GM21717 (cell line): ENCODE results near the gene PRR33.

ENCODE experiments used
- ATAC-seq: cut with Tn5 transposase; IDR thresholded peaks from one replicate; pipeline ENCODE4 v1.9.1; 2021; ENCODE audit warnings: mild to moderate bottlenecking, moderate library complexity; ENCODE audit not compliant: unreplicated experiment

The PRR33 gene

DNA sequence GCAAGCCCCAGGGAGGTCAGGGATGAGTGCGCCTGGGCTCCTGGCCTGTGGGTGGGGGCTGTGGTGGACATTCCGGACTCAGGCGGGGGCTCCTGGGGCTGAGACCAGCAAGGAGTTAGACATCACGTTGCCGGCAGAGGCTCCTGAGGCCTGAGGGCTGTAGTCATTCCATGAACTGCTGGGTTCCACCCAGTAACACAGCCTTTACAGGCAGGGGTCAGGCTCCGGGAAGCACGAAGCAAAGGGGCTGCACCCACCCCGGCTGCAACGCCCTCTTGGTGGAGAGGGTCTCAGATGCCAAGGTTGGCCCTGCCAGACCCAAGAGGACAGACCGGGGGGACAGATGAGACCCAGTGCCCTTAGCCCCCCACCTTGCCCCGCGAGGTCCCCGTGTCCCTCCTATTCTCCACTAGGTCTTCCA lies 36.8 kb upstream of the PRR33 start:
- ATAC-seq = no peak

DNA sequence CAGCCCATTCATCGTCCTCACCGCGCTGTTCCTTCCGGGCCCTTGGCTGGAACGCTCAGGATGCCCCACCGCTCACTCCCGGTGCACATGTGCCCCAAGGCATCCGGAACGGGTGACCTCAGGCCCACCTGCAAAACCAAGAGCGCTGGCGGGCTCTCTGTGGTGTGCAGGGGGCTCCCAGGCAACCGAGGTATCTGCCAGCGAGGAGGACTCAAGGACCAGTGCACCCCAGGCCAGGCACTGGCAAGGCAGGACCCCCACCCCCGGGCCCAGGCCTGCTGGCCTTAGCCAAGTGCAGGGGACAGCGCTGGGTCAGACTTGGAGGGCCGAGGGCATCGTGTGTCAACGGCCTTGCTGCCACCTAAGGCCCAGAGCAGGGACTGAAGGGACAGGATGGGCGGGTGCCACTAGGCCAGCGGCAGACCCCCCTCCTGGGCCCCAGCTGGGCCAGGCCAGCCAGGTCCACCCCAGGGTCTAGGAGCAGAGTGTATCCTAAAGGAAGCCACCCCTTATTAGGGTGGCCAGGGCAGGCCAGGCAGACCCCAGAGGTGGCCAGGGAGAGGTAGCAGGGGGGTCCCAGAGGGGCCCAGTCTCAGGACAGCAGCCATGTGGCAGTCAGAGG lies 36.3 kb upstream of the PRR33 start:
- ATAC-seq = no peak

DNA sequence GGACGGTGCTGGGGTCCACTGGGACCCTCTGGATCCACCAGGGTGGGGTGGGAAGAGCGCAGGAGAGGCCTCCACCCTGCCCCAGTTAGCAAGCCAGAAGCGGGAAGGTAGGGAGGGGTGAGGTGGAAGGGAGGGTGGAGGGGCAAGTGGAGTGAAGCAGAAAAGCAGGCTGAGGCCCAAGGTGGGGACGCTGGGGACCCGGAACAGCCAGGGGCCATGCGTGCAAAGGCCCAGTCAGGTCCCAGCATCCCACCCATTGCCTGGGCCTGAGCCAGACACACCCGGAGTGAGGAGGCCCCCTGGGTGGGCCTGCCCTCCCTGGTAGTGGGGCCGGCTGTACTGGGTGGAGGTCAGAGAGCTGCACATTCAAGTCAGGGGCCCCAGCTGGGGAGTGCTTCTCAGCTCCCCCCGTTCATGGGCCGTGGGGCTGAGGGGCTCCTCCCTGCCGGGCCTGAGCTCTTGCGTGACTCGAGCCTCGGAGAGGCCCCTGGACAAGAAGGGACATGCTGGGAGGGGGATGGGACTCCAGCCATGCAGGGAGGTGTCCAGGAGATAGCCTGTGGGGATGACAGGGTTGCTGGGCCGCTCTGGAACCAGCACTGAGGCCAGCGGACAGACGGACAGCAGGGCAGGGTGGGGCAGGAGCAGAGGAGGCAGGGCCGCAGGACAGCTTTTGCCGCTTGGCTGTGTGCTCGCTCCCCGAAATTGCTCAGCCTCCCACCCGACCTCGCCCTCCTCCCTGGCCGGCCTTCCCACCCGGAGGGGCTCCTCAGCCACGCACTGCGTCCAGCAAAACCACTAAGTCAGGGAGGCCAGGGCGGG lies 35.5 kb upstream of the PRR33 start:
- no peak for ATAC-seq

DNA sequence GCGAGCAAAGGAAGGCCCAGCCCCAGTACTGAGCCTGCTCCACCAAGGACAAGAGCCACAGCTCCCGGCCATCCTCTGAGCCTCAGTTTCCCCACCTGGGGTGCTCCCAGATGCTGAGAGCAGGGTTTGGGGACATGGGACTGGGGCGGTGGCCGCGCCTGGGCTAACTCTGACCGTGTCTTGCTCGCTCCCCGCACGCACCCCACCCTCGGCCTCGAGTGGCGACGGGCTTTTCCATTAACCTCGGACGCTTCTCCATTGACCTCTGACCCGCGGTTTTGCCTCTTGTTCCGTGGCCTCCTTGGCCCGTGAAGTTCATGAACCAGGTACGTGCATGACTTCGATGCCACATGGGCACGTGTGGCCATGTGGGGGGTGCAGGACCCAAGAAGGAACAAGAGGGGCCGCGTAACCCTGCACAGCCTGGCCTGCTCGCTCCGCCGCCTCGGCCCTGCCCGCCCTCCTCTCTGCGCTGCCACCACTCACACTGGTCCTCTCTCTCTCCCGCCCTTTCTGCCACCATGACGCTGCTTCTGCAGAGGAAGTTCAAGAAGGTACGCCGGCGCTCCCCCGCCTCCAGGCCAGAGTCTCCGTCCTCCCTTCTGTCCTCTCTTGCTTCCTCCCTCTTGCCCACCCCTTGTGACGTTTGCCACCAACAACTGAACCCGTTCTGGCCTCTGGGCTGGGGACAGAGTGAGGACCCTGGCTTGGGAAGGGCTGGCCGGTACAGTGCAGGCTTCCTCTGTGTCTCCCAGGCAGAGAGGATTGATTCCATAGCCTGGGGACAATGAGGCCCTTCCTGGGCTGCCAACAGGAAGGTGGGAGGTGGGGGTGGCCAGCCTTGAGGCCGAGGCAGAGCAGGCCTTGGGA lies 34.7 kb upstream of the PRR33 start:
- ATAC-seq = no peak

DNA sequence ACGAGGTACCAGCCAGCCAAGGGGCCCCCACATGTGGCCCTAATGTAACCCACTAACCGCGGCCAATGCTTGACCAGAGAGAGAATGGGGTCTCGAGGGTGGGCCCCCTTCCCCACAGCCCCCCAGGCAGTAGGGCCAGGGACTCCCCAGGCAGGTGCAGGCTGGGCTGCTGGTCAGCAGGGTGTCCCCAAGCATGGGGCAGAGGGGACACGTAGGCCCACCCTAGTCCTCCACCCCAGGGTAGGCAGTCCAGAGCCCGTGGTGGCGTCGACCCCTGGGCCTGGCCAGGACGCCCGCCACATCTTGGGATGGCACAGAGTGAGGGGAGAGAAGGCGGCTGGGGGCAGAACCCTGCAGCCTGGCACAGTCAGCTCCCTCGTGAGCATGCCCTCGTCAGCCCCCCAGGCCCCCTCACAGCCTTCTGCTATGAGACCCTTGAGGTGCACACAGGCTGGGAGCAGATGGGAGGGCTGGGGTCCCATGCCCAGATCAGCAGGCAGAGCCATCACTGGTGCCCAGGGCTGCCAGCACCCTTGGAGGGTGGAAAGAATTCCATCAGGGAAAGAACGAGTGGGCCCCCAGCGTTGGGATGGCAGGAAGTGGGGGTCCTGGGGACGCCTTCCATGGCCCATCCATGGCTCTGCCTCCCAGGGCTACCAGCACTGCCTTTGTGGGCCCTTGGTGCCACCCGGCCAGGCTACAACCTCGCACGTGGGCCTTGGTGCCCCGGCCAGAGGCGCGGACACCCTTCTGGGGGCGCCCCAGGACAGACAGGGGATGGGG lies 33.9 kb upstream of the PRR33 start:
- ATAC-seq = no peak

DNA sequence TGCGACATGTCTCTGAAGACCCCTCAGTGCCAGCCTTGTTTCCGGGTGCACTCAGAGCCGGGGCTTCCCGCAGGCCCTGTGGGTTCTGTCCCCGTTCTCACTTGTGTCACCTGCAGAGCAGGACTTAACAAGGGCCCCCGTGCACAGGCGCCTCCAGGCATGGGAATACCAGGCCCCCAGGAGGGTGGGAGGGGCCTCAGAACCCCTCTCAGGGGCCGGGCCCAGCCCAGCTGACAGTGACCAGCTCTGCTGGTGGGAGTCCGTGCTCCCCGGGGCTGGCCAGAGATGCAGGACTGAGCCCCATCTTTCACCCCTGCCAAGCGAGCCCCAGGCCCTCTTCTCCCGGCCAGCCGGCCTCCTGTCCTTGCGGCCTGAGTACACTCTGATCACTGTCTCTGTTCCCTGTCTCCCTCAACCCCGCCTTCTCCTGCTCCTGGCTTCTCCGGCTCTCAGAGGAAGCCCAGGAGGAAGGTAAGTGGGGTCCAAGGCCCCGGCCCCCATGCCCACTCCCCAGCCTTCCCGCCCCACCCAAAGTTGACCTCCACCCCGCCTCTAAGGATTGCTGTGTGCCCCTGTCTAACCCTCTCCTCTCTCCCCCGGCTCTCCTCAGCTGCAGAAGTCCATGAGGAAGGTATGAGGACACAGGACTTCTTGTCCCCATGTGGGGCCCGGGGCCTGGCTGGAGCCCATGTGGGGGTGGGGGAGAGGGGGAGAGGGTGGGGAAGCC lies 33.1 kb upstream of the PRR33 start:
- no peak for ATAC-seq

DNA sequence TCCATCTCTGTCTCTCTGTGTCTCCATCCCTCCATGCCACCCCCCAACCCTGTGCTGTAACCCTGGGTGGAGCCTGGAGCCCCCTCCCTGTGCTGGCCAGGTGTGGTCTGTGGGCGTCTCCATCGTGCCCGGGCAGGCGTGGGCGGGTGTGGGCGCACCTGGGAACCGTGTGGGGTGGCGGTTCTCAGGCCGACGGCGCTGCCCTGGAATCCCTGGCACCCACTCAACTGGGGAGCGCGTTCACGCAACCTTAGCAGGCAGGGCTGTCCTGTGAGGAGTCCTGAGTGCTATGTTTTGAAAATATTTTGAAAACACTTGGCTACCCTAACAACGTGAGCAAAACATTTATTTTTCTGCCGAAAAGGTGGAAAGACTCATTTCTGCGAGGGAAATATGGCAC lies 32.5 kb upstream of the PRR33 start:
- ATAC-seq = no peak

DNA sequence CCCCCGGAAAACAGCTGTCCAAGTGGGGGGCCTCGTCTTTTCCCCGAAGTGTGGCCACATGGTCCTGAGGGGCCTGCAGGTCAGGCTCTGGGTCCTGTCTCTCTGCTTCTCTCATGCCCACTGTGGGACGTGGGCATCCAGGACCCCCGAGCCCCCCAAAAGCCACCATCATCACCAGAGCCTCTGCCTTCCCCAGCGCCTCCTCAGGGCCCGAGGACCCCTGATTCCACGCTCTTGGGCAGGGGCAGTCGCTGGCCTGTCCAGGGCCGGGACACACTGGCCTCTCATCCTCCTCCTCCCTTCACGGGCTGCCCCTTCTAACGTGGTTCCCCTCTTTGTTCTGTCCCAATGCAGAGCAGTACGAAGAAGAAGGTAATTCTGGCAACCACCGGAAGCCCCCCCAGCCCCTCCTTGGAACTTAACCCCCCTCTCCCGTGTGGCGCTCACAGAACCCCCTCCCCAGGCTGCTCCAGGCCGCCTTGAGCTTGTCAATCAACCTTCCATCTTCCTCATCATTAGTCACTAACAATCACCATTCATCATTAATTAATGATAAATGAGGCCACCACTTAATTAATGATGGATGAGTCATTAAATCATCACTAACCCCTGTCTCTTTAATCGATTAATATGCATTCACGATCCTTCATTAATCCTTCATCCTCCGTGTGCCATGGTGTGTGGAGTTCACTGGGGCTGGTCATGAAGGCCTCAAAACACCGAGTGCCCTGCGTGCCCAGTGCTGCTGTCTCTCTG lies 31.7 kb upstream of the PRR33 start:
- no peak for ATAC-seq

DNA sequence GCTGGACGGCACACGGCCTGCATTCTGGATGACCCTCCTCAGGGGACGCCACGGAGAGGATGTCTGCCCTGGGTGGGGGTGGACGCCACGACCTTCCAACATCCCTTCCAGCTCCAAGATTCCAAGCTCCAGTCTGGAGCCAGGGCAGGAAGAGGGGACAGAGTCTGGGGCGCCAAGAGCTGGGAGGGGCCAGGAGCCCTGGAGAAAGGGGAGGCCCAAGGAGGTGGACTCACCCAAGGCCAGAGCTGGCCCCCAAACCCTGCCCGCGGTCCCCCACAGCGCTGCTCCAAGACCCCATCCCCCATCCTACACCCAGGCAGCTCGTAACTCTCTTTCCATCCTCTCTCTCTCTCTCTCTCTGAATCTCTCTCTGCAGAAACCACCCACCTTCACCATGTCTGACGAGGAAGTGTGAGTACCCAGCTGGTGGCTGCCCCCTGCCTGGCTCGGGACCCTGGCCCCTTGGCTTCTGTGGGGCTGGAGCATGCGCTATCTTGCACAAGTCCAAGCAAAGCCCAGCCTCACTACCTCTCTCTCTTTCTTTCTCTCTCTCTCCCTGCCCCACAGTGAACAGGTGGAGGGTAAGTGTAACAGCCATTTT lies 30.9 kb upstream of the PRR33 start:
- no peak for ATAC-seq

DNA sequence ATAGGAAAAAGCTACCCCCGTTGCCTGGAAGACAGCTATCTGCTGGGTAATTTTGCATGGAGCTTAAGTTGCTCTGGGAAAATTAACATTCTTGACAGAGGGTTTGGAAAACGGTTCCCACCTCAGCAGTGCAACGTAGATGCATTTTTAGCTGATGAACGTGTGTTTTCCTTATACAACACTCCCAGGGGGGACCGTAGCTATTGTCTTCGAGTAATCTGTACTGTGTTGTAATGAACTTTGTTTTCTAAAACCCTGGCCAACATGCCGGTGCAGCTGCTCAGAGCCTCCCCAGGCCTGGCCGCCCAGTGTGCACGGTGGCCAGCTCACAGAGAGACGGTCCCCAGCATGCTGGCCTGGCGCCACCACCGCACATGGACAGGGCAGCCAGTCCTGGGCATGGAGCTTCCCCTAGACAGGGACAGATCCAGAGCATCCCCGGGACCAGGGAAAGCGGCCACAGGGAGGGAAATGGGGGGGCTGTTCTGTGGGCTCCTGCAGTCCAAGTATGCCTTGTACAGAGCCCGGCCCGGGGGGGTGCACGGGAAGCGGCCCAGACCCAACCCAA lies 30.0 kb upstream of the PRR33 start:
- no peak for ATAC-seq

- no peak for ATAC-seq
Measured at GRCh38 chr11:1920909-1921573, 29.3 kb upstream of the PRR33 start.

- ATAC-seq = no peak
Measured at GRCh38 chr11:1920128-1920908, 28.6 kb upstream of the PRR33 start.

- ATAC-seq = no peak
Measured at GRCh38 chr11:1919391-1920127, 27.9 kb upstream of the PRR33 start, which contains the start of gene TNNT3. Gene TNNT3 (plus strand): TSS chr11:1919703. CDS start chr11:1922875, 3,172 bp downstream.

DNA sequence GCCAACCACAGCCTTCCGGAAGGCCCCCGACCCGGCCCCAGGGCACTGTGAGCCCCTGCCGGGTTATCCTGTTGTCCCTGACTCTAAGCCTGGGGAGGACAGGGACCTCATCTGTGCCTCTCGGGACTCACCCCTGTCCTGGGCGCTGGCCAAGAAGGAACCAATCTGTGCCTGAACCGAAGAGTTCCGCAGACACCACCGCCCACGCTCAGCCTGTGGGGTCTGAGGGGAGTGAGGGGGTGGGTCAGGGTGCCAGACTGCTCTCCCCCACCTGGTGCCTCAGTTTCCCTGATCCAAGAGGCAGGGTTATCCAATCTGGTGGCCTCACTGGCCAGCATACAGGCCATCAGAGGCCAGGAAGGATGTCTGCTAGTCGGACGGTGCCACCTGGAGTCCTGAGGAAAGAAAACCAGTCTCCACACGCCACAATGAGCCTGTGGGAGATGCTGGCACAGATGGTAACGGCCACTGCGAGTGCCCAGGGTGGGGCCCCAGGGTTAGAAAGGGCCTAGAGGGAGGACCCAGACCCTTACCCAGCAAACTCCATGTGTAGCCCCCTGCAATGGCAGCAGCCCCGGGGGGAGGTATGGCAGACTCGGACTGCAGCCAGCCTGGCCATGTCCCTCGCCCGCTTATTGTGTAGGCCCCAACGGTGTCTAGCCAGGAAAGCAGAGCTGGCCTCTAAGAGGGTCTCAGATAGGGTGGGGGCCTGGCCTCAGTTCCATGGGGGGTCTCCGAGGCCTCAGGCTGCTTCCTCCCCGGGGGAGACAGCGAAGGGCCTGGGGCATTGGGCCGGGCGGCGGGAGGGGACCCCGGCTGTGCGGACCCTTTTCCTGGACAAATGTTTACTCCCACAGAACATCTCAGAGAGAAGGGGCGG lies 27.0 kb upstream of the PRR33 start:
- no peak for ATAC-seq

- ATAC-seq = no peak
Measured at GRCh38 chr11:1917523-1918435, 26.1 kb upstream of the PRR33 start.
